Eye (tissue), 1 donor: Measurements from ENCODE around the gene RBFOX2.
"Not testable (repeated sequence)": the region's sequence is repeated elsewhere in the genome, so short reads cannot be mapped to it uniquely, and the experiment has no call there.

Experiments used
- DNase-seq: peaks from one replicate; pipeline ENCODE4 v3.0.0-alpha.2; 2015

The RBFOX2 gene

DNA sequence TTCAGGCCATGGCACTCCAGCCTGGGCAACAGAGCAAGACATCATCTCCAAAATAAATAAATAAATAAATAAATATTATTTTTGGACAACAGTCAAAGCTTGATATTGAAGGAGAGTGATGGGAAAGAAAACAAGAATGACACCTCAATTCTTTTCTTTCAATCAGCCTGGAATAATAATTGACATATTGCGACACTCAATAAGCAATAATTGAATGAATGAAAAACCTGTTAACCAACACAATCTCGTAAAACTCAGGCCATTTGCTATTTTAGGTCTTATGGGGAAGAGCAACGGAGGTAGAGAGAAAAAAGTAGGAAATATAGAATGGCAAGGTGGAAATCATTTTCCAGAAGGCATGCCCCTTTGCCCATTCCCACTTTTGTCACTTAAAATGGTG lies 10.5 kb upstream of the RBFOX2 start:
- DNase-seq = no peak

DNA sequence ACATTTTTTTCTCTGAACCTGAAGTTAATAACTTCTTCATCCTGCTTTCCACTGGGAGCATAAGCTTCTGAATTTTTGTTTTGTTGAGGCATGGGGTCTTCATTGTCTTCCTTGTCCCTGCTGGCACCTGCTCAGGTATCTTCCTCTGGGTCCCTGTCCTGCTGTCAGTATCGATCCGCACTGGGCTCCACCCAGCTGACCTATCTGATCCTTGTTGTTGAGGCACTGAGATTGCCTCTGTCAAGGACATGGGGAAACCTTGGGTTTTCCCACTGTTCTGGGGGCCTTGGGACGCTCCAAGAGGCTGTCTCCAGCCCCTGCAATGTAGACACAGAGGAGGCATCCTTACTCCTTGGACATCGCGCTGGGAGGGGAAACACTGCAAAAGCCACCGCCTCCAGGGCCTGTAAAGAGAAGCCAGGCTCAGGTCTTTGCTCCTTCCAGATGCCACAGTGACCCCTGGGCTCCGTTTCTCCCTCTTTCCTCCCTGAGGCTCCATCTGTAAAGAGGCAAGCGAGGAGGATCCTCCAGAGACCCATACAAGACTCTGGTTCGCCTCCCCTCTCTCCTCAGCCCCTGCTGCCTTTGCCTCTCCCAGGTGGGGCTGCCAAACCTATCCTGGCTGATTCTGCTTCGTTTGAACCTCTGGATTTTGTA lies 8.6 kb upstream of the RBFOX2 start:
- DNase-seq = no peak

DNA sequence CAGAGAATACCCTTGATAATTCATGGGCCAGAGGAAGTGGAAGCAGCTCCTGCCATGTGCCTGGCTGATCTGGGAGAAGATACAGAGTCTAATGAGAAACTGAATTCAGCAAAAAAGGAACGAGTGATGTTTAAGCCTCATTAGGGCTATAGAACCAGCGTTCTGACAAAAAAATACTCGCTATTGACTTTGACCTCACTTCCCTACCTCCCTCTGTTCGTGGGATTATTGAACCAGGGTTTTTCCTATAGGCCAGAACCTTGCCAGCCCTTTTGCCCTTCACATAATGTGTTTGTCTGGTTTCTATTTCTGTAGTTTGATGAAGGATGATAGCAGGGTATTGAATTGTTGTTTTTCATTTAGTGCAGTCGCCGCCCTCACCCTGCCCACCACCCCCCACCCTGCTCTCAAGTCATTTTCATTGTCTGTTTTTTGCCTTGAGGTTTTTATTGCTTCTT lies 7.6 kb upstream of the RBFOX2 start:
- DNase-seq = peak; percentile 47

DNA sequence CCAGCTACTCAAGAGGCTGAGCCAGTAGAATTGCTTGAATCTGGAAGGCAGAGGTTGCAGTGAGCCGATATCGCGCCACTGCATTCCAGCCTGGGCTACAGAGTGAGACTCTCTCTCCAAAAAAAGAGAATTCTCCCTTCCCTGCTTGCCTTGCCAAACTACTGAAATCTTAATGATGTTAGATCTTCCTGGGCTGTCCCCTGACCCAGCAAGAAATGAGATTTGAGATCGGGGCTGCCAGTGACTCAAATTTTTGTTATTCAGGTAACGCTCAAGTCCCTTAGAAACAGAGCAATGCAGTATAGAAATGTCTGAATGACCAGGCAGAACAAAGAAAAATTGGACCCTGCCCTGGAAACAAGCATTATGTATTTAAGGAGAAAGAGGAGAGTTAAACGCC lies 4.0 kb upstream of the RBFOX2 start:
- no peak for DNase-seq

DNA sequence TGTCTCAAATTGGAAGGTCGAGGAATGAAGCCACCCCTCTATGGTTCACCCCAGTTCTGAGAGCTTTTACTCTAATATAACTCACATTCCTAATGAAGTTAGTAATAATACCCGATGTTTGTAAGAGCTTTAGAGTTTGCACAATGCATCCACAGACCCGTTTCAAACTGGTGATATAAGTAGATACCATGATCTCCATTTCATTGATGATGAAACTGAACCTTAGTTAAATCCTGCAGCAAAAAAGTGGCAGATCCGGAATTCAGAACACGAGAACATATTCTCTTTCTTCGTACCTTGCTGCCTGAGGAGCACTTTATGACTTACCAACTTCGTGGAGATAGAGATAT lies 757 bp upstream of the RBFOX2 start:
- DNase-seq = no peak

DNA sequence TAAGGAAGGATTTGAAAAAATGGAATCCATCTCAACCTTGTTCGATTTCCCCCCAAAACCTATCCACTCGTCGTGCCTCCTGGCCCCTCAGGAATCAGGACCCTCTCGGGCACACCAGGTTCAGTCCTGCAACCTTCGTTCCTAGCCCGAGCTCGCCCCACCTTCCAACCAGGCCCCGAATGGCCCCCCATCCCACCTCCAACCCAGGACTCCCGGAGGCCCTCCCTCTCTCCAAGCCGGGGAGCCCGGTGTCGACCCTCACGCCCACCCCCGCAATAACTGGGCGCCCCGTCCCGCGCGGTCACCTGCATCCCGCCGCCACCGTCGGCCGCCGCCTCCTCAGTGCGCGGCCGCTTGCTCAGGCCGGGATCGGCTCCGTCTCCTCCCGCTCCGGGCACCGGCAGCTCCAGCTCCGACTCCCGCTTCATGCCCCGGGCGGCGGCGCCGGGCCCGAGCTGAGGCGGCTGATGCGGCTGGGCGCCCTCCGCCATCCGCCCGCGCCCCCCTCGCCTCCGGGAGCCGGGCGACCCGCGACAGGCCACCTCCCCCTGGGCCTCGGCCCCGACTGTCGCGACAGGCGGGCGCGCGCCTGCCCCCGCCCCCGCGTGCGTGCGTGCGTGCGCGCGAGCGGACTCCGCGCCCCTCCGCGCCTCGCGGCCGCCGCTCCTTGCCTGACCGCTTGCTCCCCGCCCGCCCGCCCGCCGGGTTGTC lies 534 bp downstream of the RBFOX2 start:
- peak; percentile 87 for DNase-seq

DNA sequence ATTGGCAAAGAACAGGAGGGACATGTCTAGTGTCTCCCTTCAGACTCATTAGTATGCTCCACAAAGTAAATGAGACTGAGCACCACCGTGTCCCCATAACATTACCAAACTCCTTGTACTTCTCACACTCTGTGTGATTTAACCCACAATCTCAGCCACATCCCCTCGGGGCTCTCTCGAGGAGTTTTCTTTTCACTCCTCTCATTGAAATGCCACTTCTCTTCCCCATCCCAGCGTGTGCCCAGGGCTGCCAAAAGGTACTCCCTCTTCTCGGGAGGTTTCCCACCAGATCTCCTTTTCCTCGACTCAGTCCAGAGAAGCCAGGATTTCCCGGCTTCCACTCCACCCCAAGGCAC lies 1.1 kb downstream of the RBFOX2 start:
- DNase-seq = no peak

DNA sequence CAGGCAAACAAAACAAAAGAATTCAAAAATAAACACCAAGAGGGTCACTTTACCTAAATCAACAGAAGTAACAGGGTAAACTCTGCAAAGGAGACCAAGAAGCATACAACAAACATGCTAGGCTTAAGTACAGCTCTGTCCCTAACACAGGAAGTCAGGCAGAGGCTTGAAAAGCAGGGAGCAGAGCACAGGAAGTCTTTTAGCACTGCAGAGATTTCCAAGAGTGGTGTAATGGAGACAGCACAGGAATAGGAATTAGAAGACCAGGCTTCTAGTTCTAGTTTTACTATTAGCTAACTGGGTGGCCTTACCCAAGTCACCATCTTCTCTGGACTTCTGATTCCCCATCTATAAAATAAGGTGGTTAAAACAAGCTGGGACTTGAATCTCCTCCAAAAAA lies 1.9 kb downstream of the RBFOX2 start:
- no peak for DNase-seq

DNA sequence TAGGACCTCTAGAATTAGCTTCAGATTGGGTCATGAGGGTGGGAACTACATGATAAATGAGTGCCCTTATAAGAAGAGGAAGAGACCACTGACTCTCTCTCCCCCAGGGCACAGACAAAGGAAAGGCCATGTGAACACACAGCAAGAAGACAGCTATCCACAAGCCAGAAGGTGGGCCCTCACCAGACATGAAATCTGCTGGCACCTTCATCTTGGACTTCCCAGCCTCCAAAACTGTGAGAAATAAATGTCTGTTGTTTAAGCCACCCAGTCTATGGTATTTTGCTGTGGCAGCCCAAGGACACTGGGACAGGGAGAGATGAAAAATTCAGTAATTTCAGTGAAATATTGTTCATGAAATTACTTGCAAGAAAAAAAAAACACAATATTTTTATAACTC lies 5.9 kb downstream of the RBFOX2 start:
- DNase-seq = no peak

DNA sequence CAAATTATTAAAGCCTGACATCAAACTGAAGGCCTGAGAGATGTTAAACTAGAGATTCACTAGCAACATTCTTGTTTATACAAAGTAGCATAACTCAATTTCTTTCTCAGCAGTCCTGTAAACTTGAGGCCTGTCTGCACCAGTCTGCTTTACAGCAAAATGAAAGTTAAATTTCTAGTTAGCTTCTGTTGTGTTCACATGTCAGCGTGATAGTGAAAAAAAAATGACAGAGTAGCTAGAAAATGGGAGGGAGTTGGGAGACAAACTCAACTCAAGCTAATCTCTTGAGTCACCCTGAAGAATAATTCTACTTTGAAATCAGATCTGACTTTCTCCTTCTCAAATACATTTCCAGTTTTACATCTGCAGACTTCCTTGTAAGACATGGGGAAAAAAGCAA lies 6.5 kb downstream of the RBFOX2 start:
- DNase-seq = no peak

DNA sequence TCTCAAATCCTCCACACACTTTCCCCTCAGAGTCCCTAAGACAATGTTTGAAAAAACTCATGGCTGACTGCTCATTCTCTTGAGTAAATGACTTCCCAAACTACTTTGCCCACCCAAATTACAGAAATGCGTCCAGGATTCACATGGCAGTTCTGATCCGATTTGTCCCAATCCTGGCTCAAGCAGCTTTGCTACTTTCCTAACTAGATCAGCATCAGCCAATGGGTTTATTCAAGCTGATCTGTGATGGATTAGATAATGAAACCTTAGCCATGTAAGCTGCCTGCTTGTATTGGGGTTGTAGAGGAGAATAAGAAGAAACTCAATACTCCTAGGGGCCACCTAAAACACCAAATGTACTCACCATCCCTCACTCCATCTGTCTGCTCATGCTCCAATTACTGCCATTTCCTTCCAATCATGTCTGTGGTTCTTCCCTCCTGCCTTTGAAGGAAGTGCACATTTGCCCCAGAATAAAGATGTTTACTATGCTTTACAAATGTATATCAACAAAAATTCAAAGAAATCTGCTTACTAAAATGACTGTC lies 6.9 kb downstream of the RBFOX2 start:
- DNase-seq = peak; percentile 53

DNA sequence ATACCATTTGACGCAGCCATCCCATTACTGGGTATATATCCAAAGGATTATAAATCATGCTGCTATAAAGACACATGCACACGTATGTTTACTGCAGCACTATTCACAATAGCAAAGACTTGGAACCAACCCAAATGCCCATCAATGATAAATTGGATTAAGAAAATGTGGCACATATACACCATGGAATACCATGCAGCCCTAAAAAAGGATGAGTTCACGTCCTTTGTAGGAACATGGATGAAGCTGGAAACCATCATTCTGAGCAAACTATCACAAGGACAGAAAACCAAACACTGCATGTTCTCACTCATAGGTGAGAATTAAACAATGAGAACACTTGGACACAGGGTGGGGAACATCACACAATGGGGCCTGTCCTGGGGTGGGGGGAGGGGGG lies 7.8 kb downstream of the RBFOX2 start:
- not testable (repeated sequence) for DNase-seq

DNA sequence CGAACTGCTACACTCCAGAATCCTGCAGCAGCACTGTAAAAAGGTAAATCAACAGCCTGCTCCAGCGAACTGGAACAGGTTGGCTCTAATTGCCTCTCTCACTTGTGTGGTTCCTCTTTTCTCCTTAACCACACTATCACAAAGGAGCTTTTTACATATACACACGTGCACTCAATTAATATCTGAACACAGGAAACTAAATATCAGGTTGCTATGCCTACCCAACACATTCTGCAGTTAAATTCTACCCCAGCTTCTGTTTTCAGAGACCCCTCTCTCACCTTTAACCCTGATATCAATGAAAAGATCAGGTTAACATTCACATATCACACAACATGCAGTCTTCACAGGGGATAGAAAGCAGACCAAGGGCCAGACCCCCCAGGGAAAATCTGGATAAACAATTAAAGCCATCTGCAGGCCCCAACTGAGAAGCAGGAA lies 11.0 kb downstream of the RBFOX2 start:
- peak; percentile 49 for DNase-seq

DNA sequence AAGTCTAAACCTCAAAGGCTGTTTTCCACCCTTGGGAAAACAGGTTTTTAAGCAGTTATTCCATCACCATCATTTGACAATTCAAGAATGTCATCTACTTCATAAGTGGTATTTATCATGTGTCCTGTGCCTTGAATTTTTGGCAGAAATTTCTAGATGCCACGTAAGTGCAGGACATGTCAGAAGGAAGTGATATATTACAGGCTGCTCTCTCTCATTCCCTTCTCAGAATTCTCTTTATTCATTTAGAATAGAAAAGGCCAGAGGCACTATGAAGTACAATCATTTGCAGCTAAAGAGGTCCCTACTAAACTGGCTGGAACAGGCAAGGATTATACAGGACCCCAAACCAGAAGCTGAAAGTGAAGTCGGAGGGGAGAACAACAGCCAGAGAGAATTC lies 11.9 kb downstream of the RBFOX2 start:
- DNase-seq = no peak

DNA sequence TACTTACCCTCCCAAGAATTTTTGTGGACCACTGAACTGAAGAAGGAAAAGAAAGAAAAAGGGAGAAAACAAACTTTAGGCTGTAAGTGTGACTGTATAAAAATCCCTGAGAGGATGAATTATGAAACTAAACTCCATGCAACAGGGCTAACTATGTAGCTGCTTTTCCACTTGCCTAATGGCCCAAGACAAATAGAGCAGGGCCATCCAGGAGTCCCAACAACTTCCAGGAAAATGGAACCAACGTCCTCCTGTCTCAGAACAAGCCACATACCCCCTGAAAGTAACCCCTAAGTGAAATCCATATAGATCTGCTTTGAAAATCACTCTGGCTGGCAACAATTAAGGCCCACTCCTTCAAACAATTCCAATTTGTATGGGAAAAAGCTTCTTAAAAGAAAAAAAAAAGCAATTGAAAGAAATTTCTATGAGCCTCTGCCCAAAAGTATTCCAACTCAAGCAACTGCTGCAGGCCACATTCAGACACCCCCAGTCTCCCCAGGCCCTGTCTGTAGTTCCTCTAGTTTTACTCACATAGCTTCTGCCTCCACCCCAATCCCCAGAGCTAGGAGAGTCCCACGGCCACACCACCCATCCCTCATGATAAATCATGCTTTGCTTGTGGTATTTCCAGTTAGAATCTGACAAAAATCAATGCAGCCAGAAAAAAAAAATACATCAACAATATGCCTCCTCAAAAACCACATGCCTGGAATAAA lies 12.7 kb downstream of the RBFOX2 start:
- DNase-seq = peak; percentile 19

DNA sequence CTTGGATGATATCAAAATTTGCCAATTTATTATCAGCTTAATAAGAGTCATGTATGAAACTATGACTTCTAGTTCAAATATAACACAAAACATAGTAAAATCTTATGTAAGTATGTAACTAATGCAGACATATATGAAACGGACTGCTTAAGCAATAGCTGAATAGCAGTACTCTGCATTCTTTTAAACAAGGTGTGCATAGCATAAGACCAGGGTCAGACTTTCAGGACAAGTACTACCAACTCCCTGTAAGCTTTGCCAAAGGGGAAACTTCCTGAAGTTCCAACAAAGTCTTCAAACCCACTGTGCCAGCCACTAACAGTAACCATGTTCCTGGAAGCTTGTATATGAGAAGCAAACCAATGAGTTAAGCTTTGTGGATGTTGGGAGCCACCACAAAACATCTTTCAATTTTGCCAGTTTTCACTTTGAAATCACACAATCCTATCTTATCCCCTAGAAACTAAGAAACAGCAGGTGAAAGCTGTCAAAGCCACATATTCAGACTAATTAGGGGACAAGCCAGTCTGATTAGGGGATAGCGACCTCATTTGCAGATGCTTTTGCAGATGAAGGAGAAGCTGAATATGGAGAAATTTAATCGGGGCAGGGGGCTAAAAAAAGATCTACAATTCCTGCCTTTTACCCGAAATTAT lies 13.3 kb downstream of the RBFOX2 start:
- DNase-seq = peak; percentile 52

DNA sequence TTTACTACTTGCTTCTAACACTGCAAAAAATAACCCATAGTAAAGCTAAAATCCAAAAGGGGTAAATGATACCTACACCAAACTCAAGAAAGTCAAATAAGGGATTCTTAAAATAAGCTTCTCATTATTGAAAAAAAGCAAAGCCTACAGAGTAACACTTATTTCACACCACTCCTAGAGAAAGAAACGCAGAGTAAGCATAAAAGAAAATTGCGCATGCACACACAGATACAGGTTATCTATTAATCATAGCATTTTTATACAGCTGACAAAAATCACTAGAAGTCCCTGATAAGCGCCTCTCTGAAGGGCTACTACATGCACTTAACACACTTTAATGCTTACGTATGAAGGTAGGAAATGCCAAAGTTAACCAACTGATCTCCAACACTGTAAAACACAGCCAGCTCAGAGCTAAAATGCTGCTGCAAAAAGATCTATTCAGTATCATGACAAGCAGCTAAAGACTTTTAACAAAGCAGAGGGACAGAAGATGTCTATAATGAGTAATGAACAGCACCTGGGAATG lies 14.0 kb downstream of the RBFOX2 start:
- DNase-seq = no peak

DNA sequence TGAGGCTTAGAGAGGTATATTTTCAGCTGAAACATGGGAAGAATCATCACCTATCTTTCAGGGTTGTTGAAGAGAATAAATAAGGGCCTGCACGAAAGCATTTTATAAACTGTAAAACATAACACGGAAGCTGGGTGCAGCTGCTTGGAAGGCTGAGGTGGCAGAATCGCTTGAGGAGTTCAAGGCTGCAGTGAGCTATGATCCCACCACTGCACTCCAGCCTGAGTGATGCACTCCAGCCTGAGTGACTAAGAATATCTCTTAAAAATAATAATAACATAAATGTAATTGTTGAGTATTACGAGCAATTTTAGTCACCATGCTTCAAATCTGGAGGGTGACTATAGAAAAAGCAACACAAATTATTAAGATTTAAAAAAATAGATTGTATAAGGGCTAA lies 16.3 kb downstream of the RBFOX2 start:
- DNase-seq = no peak

DNA sequence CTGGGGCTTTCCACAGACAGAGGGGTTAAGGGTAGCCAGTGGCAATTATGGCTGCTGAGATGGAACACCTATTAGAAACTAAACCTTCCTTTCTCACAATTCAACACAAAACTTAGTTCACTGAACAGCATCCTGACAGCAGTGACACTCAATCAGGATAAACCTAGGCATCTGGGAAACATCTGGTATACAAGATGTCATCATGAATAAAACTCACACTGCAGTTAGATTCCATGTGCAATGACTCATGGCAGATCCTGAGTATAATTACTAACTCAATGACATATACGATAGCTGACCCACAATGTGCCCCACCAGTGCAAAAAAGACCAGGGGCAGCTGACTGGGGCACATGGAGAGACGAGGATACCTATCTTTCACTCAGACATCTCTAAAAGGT lies 17.7 kb downstream of the RBFOX2 start:
- peak; percentile 85 for DNase-seq

DNA sequence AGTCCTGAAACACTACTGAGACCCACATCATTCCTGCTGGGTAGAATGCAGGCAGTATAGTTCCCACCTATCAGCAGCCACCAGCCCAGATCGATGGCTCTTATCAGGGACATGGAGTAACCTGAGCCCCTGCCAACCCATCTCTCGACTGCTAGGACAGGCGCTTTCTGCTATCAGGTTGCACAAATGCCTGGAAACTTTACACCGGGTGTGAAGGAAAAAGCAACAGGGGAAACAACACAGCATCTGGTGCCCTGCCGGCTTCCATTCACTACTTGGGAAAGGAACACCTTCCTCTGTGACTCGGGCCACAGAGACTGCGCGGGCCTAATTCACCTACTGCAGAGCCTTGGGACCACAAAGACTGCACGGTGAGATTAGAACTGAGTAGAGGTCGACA lies 18.5 kb downstream of the RBFOX2 start:
- DNase-seq = peak; percentile 18

DNA sequence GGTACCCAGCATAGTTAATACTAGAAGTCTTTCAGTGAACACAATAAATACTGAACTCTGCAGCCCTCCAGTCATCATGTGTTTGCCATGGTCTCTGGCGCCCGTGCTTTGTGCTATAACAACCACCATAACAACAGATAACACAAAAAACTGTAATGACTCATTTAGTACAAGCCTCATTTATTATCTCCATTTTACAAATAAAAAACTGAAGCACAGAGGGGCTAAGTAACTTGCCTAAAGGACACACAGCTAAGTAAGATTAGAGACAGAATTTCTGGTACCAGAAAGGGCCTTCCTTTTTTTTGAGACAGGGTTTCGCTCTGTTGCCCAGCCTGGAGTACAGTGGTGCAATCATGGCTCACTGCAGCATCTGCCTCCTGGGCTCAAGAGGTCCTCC lies 19.5 kb downstream of the RBFOX2 start:
- no peak for DNase-seq

DNA sequence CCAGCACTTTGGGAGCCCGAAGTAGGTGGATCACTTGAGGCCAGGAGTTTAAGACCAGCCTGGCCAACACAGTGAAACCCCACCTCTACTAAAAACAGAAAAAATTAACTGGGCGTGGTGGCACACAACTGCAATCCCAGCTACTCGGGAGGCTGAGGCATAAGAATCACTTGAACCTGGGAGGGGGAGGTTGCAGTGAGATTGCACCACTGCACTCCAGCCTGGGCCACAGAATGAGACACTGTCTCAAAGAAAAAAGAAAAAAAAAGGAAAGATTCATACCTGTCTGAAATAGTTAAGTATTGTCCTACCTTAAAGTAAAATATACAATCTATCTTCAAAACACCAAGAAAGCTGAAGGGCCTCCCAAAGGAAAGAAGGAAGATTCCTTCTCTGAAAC lies 20.1 kb downstream of the RBFOX2 start:
- no peak for DNase-seq

DNA sequence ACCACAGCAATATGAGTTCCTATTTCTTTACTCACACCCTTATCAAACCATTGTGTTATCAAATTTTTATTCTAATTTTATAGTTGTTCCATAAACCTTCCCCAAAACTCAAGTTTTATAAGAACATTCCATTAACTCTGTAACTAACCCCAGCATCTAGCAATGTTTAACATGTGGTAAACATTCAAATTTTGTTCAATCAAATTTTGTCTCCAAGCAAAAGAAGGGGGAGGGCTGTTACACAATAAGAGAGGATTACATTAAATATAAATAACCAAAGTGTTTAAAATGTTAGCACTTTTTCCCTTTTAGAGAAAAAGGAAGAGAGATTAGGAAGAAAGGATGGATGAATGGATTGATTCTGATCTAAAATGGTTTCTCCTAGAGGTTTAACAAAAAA lies 20.5 kb downstream of the RBFOX2 start:
- no peak for DNase-seq
